ENCODE data around the gene PIK3R1. TPM values are rescaled to one million over a fixed set of nuclear protein-coding genes. Genes with fewer than 3 reads are reported as not detected.

Gene PIK3R1
- total and polyA plus RNA-seq, 4 donors = 22.6 to 123 (median 47.3) TPM

DNA sequence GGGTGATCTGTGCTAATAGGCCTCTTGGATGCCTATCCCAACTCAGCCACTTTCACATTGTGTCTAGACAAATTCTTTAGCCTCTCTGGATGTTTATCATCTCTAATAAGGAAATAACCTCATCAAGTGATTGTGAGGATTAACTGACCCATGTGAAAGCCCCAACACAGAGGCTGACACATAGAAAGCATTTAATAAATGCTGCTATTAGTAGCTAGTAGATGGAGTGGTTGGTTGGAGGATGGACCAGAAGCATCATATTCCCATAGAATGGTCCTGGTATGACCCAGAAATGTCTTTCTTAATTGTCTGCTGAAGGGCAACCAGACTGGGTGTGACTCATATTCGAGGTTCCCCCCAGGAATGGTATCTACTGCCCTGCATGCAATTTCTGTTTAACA lies 124.4 kb downstream of the PIK3R1 start:
- H3K27ac ChIP-seq (ENCODE audit: low read depth in 1 of 2, low read length in 2 of 2) = no peak overlapping the region
- 87% methylated on average over 1 of the region's 1 CpG for WGBS
- no peak overlapping the region for H3K4me3 ChIP-seq (ENCODE audit: low read depth in 1 of 3, low read length in 3 of 3)
- no peaks in the 10 kb centered on the region for H3K4me1 ChIP-seq (ENCODE audit: control insufficient read depth in 4 of 4, insufficient read depth in 4 of 4, low read length in 3 of 4)
- TF ChIP-seq GABPA (IDR thresholded peaks at IDR 0.05 in 1 of 2, conservative IDR thresholded peaks at IDR 0.05 in 1 of 2) (no peak), TAF1 (conservative IDR thresholded peaks at IDR 0.05) (no peak), JUND (IDR thresholded peaks at IDR 0.05) (no peak), RXRA (IDR thresholded peaks at IDR 0.05) (no peak), HNF4G (IDR thresholded peaks at IDR 0.05) (no peak), FOXA1 (IDR thresholded peaks at IDR 0.05) (no peak), RAD21 (IDR thresholded peaks at IDR 0.05) (no peak), YY1 (IDR thresholded peaks at IDR 0.05) (no peak), HNF4A (conservative IDR thresholded peaks at IDR 0.05) (no peak), NR2F2 (IDR thresholded peaks at IDR 0.05) (no peak), EGR1 (IDR thresholded peaks at IDR 0.05; ENCODE audit: low read depth in 2 of 2) (no peak)
- TF ChIP-seq, protein P1, sequence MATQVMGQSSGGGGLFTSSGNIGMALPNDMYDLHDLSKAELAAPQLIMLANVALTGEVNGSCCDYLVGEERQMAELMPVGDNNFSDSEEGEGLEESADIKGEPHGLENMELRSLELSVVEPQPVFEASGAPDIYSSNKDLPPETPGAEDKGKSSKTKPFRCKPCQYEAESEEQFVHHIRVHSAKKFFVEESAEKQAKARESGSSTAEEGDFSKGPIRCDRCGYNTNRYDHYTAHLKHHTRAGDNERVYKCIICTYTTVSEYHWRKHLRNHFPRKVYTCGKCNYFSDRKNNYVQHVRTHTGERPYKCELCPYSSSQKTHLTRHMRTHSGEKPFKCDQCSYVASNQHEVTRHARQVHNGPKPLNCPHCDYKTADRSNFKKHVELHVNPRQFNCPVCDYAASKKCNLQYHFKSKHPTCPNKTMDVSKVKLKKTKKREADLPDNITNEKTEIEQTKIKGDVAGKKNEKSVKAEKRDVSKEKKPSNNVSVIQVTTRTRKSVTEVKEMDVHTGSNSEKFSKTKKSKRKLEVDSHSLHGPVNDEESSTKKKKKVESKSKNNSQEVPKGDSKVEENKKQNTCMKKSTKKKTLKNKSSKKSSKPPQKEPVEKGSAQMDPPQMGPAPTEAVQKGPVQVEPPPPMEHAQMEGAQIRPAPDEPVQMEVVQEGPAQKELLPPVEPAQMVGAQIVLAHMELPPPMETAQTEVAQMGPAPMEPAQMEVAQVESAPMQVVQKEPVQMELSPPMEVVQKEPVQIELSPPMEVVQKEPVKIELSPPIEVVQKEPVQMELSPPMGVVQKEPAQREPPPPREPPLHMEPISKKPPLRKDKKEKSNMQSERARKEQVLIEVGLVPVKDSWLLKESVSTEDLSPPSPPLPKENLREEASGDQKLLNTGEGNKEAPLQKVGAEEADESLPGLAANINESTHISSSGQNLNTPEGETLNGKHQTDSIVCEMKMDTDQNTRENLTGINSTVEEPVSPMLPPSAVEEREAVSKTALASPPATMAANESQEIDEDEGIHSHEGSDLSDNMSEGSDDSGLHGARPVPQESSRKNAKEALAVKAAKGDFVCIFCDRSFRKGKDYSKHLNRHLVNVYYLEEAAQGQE (IDR thresholded peaks at IDR 0.05) = no peak
- TF ChIP-seq, protein P2, sequence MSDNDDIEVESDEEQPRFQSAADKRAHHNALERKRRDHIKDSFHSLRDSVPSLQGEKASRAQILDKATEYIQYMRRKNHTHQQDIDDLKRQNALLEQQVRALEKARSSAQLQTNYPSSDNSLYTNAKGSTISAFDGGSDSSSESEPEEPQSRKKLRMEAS (IDR thresholded peaks at IDR 0.05) = no peak
- TF ChIP-seq, protein P3, sequence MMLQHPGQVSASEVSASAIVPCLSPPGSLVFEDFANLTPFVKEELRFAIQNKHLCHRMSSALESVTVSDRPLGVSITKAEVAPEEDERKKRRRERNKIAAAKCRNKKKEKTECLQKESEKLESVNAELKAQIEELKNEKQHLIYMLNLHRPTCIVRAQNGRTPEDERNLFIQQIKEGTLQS (IDR thresholded peaks at IDR 0.05) = no peak
- TF ChIP-seq, protein P4, sequence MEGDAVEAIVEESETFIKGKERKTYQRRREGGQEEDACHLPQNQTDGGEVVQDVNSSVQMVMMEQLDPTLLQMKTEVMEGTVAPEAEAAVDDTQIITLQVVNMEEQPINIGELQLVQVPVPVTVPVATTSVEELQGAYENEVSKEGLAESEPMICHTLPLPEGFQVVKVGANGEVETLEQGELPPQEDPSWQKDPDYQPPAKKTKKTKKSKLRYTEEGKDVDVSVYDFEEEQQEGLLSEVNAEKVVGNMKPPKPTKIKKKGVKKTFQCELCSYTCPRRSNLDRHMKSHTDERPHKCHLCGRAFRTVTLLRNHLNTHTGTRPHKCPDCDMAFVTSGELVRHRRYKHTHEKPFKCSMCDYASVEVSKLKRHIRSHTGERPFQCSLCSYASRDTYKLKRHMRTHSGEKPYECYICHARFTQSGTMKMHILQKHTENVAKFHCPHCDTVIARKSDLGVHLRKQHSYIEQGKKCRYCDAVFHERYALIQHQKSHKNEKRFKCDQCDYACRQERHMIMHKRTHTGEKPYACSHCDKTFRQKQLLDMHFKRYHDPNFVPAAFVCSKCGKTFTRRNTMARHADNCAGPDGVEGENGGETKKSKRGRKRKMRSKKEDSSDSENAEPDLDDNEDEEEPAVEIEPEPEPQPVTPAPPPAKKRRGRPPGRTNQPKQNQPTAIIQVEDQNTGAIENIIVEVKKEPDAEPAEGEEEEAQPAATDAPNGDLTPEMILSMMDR (IDR thresholded peaks at IDR 0.05; ENCODE audit: low read depth, low read length, missing input control) = no peak
- TF ChIP-seq, protein P5, sequence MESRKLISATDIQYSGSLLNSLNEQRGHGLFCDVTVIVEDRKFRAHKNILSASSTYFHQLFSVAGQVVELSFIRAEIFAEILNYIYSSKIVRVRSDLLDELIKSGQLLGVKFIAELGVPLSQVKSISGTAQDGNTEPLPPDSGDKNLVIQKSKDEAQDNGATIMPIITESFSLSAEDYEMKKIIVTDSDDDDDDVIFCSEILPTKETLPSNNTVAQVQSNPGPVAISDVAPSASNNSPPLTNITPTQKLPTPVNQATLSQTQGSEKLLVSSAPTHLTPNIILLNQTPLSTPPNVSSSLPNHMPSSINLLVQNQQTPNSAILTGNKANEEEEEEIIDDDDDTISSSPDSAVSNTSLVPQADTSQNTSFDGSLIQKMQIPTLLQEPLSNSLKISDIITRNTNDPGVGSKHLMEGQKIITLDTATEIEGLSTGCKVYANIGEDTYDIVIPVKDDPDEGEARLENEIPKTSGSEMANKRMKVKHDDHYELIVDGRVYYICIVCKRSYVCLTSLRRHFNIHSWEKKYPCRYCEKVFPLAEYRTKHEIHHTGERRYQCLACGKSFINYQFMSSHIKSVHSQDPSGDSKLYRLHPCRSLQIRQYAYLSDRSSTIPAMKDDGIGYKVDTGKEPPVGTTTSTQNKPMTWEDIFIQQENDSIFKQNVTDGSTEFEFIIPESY (IDR thresholded peaks at IDR 0.05) = no peak
- H3K36me3 ChIP-seq (ENCODE audit: control insufficient read depth in 4 of 4, insufficient read depth in 3 of 4, low read depth in 1 of 4, low read length in 3 of 4) = no peaks in the 10 kb centered on the region
- H3K27me3 ChIP-seq (ENCODE audit: control insufficient read depth in 4 of 4, insufficient read depth in 4 of 4, low read length in 3 of 4) = no peaks in the 10 kb centered on the region
- H3K9me3 ChIP-seq (ENCODE audit: control insufficient read depth in 4 of 4, low read length in 3 of 4) = no peaks in the 10 kb centered on the region
- no peak for DNase-seq (ENCODE audit: low spot score)
- no peak overlapping the region for H3K9ac ChIP-seq (ENCODE audit: low read depth in 1 of 2, low read length in 2 of 2)

DNA sequence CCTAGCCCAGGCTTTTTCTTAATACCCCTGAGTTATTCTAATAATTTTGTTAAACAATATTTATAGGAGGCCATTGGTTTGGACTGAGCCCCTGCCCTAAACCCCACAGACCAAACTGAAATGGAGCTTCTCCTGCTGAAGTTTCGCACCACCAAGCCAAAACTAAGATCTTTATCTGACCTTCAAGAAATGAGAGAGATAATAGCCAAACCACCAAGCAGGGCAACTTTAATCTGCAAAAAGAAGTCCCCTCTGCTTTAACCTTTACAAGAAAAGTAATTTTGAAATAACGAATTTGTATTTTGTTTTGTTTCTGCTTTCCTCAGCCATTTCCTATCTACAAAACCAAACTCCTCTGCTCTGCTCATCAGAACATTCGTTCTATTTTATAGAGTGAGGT lies 125.5 kb downstream of the PIK3R1 start:
- DNase-seq (ENCODE audit: low spot score) = no peak
- Histone ChIP-seq H3K4me1 (ENCODE audit: control insufficient read depth in 4 of 4, insufficient read depth in 4 of 4, low read length in 3 of 4) (no peaks in the 10 kb centered on the region), H3K9ac (ENCODE audit: low read depth in 1 of 2, low read length in 2 of 2) (no peak overlapping the region), H3K9me3 (ENCODE audit: control insufficient read depth in 4 of 4, low read length in 3 of 4) (no peaks in the 10 kb centered on the region), H3K36me3 (ENCODE audit: control insufficient read depth in 4 of 4, insufficient read depth in 3 of 4, low read depth in 1 of 4, low read length in 3 of 4) (no peaks in the 10 kb centered on the region), H3K27ac (ENCODE audit: low read depth in 1 of 2, low read length in 2 of 2) (no peak overlapping the region), H3K4me3 (ENCODE audit: low read depth in 1 of 3, low read length in 3 of 3) (no peak overlapping the region), H3K27me3 (ENCODE audit: control insufficient read depth in 4 of 4, insufficient read depth in 4 of 4, low read length in 3 of 4) (no peaks in the 10 kb centered on the region)
- WGBS = 86% methylated on average over 3 of the region's 3 CpGs
- no peak for TF ChIP-seq HNF4G (IDR thresholded peaks at IDR 0.05)
- TF ChIP-seq, protein P2 (IDR thresholded peaks at IDR 0.05) = no peak
- TF ChIP-seq RAD21 (IDR thresholded peaks at IDR 0.05) = no peak
- TF ChIP-seq EGR1 (IDR thresholded peaks at IDR 0.05; ENCODE audit: low read depth in 2 of 2) = no peak
- TF ChIP-seq FOXA2 (IDR thresholded peaks at IDR 0.05) = no peak
- TF ChIP-seq GABPA (IDR thresholded peaks at IDR 0.05 in 1 of 2, conservative IDR thresholded peaks at IDR 0.05 in 1 of 2) = no peak
- TF ChIP-seq, protein P5 (IDR thresholded peaks at IDR 0.05) = no peak
- TF ChIP-seq RXRA (IDR thresholded peaks at IDR 0.05) = no peak
- TF ChIP-seq, protein P3 (IDR thresholded peaks at IDR 0.05) = no peak
- TF ChIP-seq, protein P4 (IDR thresholded peaks at IDR 0.05; ENCODE audit: low read depth, low read length, missing input control) = no peak
